DOHH2 (cell line): ENCODE measurements around the gene BNC1.

Experiments used
- EZH2phosphoT487 ChIP-seq: fragments of 200-600 bp; sonication (generic); IDR thresholded peaks from 2 replicates; pipeline ENCODE4 v1.6.1; 2017; ENCODE audit warnings: borderline replicate concordance, mild to moderate bottlenecking, antibody characterized with exemption, low read length, moderate library complexity, mixed read lengths
- TF ChIP-seq, protein P1 (sequence below): fragments of 200-600 bp; sonication (generic); IDR thresholded peaks from one replicate; pipeline ENCODE4 v1.5.1; 2014; ENCODE audit warnings: antibody characterized with exemption, mild to moderate bottlenecking, low read depth, low read length; ENCODE audit not compliant: poor library complexity, severe bottlenecking

DNA sequence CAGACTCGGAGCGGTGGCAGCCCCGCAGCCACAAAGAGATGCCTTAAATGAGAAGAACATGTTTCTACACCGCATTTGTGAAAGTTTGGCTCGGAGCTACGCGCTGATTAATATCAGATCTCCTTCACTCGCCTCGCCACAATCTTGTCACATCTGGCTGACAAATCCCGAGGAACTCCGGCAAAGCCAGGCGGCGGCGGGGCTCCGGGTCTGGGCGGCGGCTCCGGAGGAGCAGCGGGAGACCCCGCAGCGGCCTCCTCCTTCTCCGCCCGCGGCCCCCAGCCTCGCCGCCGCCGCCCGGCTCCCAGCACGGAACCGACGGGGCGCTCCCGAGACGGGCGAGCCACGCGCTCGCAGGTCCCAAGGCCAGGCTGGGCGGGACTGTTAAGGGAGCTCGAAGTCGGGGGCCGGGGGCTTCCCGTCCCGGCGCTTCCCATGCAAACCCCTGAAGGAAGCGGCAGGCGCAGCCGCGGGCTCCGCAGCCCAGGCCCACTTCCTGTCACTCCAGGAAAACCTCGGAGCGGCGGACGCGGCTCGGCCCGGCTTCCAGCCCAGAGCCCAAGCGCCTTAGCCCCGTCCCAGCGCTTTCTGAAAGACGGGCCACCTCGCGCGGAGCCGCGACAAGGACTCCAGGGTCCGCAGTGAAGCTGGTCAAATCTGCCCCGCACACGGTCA, 1.2 kb downstream of the BNC1 start:
- TF ChIP-seq, protein P1, sequence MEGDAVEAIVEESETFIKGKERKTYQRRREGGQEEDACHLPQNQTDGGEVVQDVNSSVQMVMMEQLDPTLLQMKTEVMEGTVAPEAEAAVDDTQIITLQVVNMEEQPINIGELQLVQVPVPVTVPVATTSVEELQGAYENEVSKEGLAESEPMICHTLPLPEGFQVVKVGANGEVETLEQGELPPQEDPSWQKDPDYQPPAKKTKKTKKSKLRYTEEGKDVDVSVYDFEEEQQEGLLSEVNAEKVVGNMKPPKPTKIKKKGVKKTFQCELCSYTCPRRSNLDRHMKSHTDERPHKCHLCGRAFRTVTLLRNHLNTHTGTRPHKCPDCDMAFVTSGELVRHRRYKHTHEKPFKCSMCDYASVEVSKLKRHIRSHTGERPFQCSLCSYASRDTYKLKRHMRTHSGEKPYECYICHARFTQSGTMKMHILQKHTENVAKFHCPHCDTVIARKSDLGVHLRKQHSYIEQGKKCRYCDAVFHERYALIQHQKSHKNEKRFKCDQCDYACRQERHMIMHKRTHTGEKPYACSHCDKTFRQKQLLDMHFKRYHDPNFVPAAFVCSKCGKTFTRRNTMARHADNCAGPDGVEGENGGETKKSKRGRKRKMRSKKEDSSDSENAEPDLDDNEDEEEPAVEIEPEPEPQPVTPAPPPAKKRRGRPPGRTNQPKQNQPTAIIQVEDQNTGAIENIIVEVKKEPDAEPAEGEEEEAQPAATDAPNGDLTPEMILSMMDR, result no peak
- TF ChIP-seq EZH2phosphoT487, result no peak
